GM23338 (cell line): ENCODE measurements around the gene KIAA1217. TPM values are rescaled to one million over a fixed set of nuclear protein-coding genes. Genes with fewer than 3 reads are reported as not detected.

ENCODE experiments used
- ATAC-seq: fragments of 200-7000 bp; cut with Tn5 transposase; 3 replicates; pipeline ENCODE4 v1.9.1; 2020
- DNase-seq: peaks from one replicate; pipeline ENCODE4 v3.0.0-alpha.2; 2015; ENCODE audit warnings: low spot score
- H2AFZ ChIP-seq: fragments of 200-600 bp; sonication (generic); 2 replicates; pipeline ENCODE4 v1.8.0; 2016; ENCODE audit warnings: antibody characterized with exemption, mild to moderate bottlenecking, moderate library complexity
- H3F3A ChIP-seq: fragments of 200-600 bp; sonication (generic); replicated peaks from 2 replicates; pipeline ENCODE4 v1.8.0; 2017; ENCODE audit warnings: antibody characterized with exemption, mixed run types, low read depth
- H3K27ac ChIP-seq: fragments of 200-600 bp; sonication (generic); 2 replicates; pipeline ENCODE4 v1.6.1; 2016; ENCODE audit warnings: low read depth
- H3K27me3 ChIP-seq: fragments of 200-600 bp; sonication (generic); 2 replicates; pipeline ENCODE4 v1.8.0; 2016; ENCODE audit warnings: mild to moderate bottlenecking, mixed run types, moderate library complexity; ENCODE audit not compliant: insufficient read depth
- H3K36me3 ChIP-seq: fragments of 200-600 bp; sonication (generic); 2 replicates; pipeline ENCODE4 v1.8.0; 2016; ENCODE audit warnings: mild to moderate bottlenecking; ENCODE audit not compliant: insufficient read depth
- H3K4me1 ChIP-seq: fragments of 200-600 bp; sonication (generic); 2 replicates; pipeline ENCODE4 v1.8.0; 2016; ENCODE audit warnings: mild to moderate bottlenecking, moderate library complexity; ENCODE audit not compliant: insufficient read depth
- H3K4me2 ChIP-seq: fragments of 200-600 bp; sonication (generic); 2 replicates; pipeline ENCODE4 v1.7.1; 2017; ENCODE audit warnings: mixed run types
- H3K4me3 ChIP-seq: fragments of 200-600 bp; sonication (generic); 2 replicates; pipeline ENCODE4 v1.6.1; 2016; ENCODE audit warnings: mixed run types
- H3K79me2 ChIP-seq: fragments of 200-600 bp; sonication (generic); replicated peaks from 2 replicates; pipeline ENCODE4 v1.8.0; 2017; ENCODE audit warnings: mild to moderate bottlenecking; ENCODE audit not compliant: insufficient read depth
- H3K9me2 ChIP-seq: fragments of 200-600 bp; sonication (generic); 2 replicates; pipeline ENCODE4 v1.8.0; 2017; ENCODE audit not compliant: insufficient read depth
- H4K20me1 ChIP-seq: fragments of 200-600 bp; sonication (generic); replicated peaks from 2 replicates; pipeline ENCODE4 v1.8.0; 2017; ENCODE audit warnings: mild to moderate bottlenecking; ENCODE audit not compliant: insufficient read depth
- H3K27ac Mint-ChIP-seq: 2 replicates; pipeline ENCODE4 v1.8.0; 2020; ENCODE audit warnings: inconsistent platforms, mild to moderate bottlenecking, moderate library complexity, mixed read lengths
- H3K27me3 Mint-ChIP-seq: 3 replicates; pipeline ENCODE4 v1.8.0; 2022; ENCODE audit warnings: low read depth, mild to moderate bottlenecking, moderate library complexity, mixed read lengths, inconsistent platforms; ENCODE audit not compliant: insufficient read depth, poor library complexity
- H3K36me3 Mint-ChIP-seq: 3 replicates; pipeline ENCODE4 v1.8.0; 2021; ENCODE audit warnings: low read depth, mild to moderate bottlenecking, inconsistent platforms, moderate library complexity, mixed read lengths
- H3K4me1 Mint-ChIP-seq: 3 replicates; pipeline ENCODE4 v1.8.0; 2020; ENCODE audit warnings: mild to moderate bottlenecking, inconsistent platforms, mixed read lengths
- H3K4me3 Mint-ChIP-seq: 3 replicates; pipeline ENCODE4 v1.8.0; 2021; ENCODE audit warnings: moderate library complexity, mild to moderate bottlenecking, inconsistent platforms, mixed read lengths
- H3K9me3 Mint-ChIP-seq: 3 replicates; pipeline ENCODE4 v1.8.0; 2020; ENCODE audit warnings: moderate library complexity, mild to moderate bottlenecking, inconsistent platforms, mixed read lengths
- CREB1 ChIP-seq: fragments of 250-450 bp; sonication (Bioruptor Pico); IDR thresholded peaks from 2 replicates; pipeline ENCODE4 v1.5.0; 2020; ENCODE audit warnings: low read depth, mild to moderate bottlenecking, moderate library complexity
- EZH2 ChIP-seq: fragments of 200-600 bp; sonication (generic); IDR thresholded peaks from one replicate; pipeline ENCODE4 v1.8.0; 2017; ENCODE audit warnings: antibody characterized with exemption, mild to moderate bottlenecking, low read depth; ENCODE audit not compliant: unreplicated experiment
- EZH2phosphoT487 ChIP-seq: fragments of 200-600 bp; sonication (generic); IDR thresholded peaks from one replicate; pipeline ENCODE4 v1.8.1; 2018; ENCODE audit warnings: antibody characterized with exemption; ENCODE audit not compliant: unreplicated experiment
- JUNB ChIP-seq: IDR thresholded peaks from one replicate; pipeline ENCODE4 v1.6.1; 2016; ENCODE audit warnings: antibody characterized with exemption; ENCODE audit not compliant: unreplicated experiment
- NANOG ChIP-seq: IDR thresholded peaks from 2 replicates; pipeline ENCODE4 v1.6.1; 2016; ENCODE audit warnings: antibody characterized with exemption, borderline replicate concordance
- POLR2AphosphoS5 ChIP-seq: IDR thresholded peaks from 2 replicates; pipeline ENCODE4 v1.6.1; 2016; ENCODE audit warnings: antibody characterized with exemption, low read depth
- STAT1 ChIP-seq: IDR thresholded peaks from one replicate; pipeline ENCODE4 v1.6.1; 2016; ENCODE audit warnings: antibody characterized with exemption; ENCODE audit not compliant: unreplicated experiment
- ZNF114 ChIP-seq: fragments of 250-450 bp; sonication (Bioruptor Pico); IDR thresholded peaks from 2 replicates; pipeline ENCODE4 v1.5.0; 2020; ENCODE audit warnings: mild to moderate bottlenecking, moderate library complexity
- ZNF331 ChIP-seq: fragments of 250-450 bp; sonication (Bioruptor Pico); IDR thresholded peaks from 2 replicates; pipeline ENCODE4 v1.5.0; 2020; ENCODE audit warnings: low read depth, mild to moderate bottlenecking, moderate library complexity
- polyA plus RNA-seq: library from polyadenylated mRNA; unstranded; fragments of >200 nt; fragmentation: Nextera tagmentation; extraction: Ambion mirVana; gene quantifications from 2 replicates; pipeline ENCODE4 v1.2.1, GENCODE V29; 2016
- total RNA-seq: library from RNA; depleted of rRNA; stranded (reverse); fragments of >200 nt; shearing (Covaris generic); gene quantifications from 2 replicates; pipeline ENCODE4 v1.2.3, GENCODE V29; 2014
- TF ChIP-seq, protein P1 (sequence below): IDR thresholded peaks from one replicate; pipeline ENCODE4 v1.6.1; 2018; ENCODE audit warnings: antibody characterized with exemption; ENCODE audit not compliant: unreplicated experiment
- TF ChIP-seq, protein P2 (sequence below): fragments of 250-450 bp; sonication (Bioruptor Pico); IDR thresholded peaks from 2 replicates; pipeline ENCODE4 v1.5.0; 2020; ENCODE audit warnings: mild to moderate bottlenecking, moderate library complexity
- TF ChIP-seq, protein P3 (sequence below): IDR thresholded peaks from 2 replicates; pipeline ENCODE4 v1.6.1; 2016; ENCODE audit warnings: antibody characterized with exemption
- TF ChIP-seq, protein P4 (sequence below), 2 experiments: fragments of 200-600 bp in 1 of 2; sonication (generic) in 1 of 2; conservative IDR thresholded peaks; 2 replicates each; pipeline versions ENCODE4 v1.5.1 to v1.6.1; 2016 to 2017; ENCODE audit warnings: antibody characterized with exemption in 2 of 2, low read depth in 2 of 2, mild to moderate bottlenecking in 2 of 2, moderate library complexity in 1 of 2

KIAA1217 gene
- total and polyA plus RNA-seq, 2 experiments from 2014 or later, result 6.4 to 9.1 TPM

DNA sequence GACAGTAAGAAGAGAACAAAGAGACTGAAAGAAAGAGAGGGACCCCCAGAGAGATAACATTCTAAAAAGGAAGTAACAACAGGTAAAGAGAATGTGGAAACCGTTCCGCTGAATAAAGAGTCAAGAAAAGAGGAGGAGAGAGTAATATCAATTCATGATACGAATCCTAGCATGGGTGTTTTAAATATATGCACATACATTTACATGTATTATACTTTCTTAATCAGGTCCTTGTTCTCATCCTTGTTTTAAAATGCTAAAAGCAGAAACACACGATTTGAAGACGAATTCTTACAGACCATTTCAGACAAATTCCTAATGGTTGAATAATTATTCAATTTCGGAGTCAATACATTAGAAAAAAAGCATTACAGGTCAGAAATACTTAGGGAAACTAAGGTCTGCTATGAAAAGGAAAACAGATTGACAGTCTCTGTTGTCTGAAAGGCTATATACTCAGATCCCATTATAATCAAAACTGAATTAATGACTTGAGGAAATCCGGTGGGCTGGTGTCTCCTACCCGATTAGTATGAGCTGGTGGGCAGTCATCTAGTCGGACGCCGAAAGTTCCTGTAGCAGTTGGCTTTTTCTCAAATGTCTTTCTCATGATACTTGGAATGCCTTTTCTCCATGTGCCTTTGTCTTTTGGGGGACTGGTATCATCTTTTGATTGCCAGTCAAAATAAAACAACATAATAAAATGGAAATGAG, 387.4 kb downstream of the KIAA1217 start:
- no peak for DNase-seq
- no peak for ATAC-seq
- Histone ChIP-seq H2AFZ (no peak overlapping the region), H3F3A (no peaks in the 10 kb centered on the region), H3K27me3 (no peaks in the 10 kb centered on the region), H3K36me3 (peaks cover 11% of the 10 kb centered on the region), H3K4me1 (no peaks in the 10 kb centered on the region), H3K27ac (no peak overlapping the region), H3K9me2 (no peaks in the 10 kb centered on the region), H3K4me2 (no peak overlapping the region), H3K79me2 (no peaks in the 10 kb centered on the region), H3K4me3 (no peak overlapping the region), H4K20me1 (no peaks in the 10 kb centered on the region)
- Mint-ChIP-seq H3K27me3 (no peaks in the 10 kb centered on the region), H3K9me3 (no peaks in the 10 kb centered on the region), H3K4me1 (peaks cover 15% of the 10 kb centered on the region; the same call in 2 of the 3 replicates), H3K36me3 (peaks cover 12% of the 10 kb centered on the region; the same call in 2 of the 3 replicates), H3K4me3 (no peak overlapping the region; the same call in 2 of the 3 replicates), H3K27ac (no peak overlapping the region)
- TF ChIP-seq POLR2AphosphoS5, result no peak
- no peak for TF ChIP-seq JUNB
- TF ChIP-seq ZNF331 (CRISPR knock-in tag), result no peak
- TF ChIP-seq, protein P1, sequence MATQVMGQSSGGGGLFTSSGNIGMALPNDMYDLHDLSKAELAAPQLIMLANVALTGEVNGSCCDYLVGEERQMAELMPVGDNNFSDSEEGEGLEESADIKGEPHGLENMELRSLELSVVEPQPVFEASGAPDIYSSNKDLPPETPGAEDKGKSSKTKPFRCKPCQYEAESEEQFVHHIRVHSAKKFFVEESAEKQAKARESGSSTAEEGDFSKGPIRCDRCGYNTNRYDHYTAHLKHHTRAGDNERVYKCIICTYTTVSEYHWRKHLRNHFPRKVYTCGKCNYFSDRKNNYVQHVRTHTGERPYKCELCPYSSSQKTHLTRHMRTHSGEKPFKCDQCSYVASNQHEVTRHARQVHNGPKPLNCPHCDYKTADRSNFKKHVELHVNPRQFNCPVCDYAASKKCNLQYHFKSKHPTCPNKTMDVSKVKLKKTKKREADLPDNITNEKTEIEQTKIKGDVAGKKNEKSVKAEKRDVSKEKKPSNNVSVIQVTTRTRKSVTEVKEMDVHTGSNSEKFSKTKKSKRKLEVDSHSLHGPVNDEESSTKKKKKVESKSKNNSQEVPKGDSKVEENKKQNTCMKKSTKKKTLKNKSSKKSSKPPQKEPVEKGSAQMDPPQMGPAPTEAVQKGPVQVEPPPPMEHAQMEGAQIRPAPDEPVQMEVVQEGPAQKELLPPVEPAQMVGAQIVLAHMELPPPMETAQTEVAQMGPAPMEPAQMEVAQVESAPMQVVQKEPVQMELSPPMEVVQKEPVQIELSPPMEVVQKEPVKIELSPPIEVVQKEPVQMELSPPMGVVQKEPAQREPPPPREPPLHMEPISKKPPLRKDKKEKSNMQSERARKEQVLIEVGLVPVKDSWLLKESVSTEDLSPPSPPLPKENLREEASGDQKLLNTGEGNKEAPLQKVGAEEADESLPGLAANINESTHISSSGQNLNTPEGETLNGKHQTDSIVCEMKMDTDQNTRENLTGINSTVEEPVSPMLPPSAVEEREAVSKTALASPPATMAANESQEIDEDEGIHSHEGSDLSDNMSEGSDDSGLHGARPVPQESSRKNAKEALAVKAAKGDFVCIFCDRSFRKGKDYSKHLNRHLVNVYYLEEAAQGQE, result no peak
- no peak for TF ChIP-seq EZH2phosphoT487
- TF ChIP-seq ZNF114 (CRISPR knock-in tag), result no peak
- TF ChIP-seq, protein P2, sequence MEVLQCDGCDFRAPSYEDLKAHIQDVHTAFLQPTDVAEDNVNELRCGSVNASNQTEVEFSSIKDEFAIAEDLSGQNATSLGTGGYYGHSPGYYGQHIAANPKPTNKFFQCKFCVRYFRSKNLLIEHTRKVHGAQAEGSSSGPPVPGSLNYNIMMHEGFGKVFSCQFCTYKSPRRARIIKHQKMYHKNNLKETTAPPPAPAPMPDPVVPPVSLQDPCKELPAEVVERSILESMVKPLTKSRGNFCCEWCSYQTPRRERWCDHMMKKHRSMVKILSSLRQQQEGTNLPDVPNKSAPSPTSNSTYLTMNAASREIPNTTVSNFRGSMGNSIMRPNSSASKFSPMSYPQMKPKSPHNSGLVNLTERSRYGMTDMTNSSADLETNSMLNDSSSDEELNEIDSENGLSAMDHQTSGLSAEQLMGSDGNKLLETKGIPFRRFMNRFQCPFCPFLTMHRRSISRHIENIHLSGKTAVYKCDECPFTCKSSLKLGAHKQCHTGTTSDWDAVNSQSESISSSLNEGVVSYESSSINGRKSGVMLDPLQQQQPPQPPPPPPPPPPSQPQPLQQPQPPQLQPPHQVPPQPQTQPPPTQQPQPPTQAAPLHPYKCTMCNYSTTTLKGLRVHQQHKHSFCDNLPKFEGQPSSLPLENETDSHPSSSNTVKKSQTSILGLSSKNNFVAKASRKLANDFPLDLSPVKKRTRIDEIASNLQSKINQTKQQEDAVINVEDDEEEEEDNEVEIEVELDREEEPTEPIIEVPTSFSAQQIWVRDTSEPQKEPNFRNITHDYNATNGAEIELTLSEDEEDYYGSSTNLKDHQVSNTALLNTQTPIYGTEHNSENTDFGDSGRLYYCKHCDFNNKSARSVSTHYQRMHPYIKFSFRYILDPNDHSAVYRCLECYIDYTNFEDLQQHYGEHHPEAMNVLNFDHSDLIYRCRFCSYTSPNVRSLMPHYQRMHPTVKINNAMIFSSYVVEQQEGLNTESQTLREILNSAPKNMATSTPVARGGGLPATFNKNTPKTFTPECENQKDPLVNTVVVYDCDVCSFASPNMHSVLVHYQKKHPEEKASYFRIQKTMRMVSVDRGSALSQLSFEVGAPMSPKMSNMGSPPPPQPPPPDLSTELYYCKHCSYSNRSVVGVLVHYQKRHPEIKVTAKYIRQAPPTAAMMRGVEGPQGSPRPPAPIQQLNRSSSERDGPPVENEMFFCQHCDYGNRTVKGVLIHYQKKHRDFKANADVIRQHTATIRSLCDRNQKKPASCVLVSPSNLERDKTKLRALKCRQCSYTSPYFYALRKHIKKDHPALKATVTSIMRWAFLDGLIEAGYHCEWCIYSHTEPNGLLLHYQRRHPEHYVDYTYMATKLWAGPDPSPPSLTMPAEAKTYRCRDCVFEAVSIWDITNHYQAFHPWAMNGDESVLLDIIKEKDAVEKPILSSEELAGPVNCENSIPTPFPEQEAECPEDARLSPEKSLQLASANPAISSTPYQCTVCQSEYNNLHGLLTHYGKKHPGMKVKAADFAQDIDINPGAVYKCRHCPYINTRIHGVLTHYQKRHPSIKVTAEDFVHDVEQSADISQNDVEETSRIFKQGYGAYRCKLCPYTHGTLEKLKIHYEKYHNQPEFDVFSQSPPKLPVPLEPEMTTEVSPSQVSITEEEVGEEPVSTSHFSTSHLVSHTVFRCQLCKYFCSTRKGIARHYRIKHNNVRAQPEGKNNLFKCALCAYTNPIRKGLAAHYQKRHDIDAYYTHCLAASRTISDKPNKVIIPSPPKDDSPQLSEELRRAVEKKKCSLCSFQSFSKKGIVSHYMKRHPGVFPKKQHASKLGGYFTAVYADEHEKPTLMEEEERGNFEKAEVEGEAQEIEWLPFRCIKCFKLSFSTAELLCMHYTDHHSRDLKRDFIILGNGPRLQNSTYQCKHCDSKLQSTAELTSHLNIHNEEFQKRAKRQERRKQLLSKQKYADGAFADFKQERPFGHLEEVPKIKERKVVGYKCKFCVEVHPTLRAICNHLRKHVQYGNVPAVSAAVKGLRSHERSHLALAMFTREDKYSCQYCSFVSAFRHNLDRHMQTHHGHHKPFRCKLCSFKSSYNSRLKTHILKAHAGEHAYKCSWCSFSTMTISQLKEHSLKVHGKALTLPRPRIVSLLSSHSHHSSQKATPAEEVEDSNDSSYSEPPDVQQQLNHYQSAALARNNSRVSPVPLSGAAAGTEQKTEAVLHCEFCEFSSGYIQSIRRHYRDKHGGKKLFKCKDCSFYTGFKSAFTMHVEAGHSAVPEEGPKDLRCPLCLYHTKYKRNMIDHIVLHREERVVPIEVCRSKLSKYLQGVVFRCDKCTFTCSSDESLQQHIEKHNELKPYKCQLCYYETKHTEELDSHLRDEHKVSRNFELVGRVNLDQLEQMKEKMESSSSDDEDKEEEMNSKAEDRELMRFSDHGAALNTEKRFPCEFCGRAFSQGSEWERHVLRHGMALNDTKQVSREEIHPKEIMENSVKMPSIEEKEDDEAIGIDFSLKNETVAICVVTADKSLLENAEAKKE, result no peak
- TF ChIP-seq CREB1, result no peak
- no peak for TF ChIP-seq NANOG
- no peak for TF ChIP-seq EZH2
- no peak for TF ChIP-seq STAT1
- TF ChIP-seq, protein P3, sequence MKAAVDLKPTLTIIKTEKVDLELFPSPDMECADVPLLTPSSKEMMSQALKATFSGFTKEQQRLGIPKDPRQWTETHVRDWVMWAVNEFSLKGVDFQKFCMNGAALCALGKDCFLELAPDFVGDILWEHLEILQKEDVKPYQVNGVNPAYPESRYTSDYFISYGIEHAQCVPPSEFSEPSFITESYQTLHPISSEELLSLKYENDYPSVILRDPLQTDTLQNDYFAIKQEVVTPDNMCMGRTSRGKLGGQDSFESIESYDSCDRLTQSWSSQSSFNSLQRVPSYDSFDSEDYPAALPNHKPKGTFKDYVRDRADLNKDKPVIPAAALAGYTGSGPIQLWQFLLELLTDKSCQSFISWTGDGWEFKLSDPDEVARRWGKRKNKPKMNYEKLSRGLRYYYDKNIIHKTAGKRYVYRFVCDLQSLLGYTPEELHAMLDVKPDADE, result no peak
- TF ChIP-seq, protein P4, sequence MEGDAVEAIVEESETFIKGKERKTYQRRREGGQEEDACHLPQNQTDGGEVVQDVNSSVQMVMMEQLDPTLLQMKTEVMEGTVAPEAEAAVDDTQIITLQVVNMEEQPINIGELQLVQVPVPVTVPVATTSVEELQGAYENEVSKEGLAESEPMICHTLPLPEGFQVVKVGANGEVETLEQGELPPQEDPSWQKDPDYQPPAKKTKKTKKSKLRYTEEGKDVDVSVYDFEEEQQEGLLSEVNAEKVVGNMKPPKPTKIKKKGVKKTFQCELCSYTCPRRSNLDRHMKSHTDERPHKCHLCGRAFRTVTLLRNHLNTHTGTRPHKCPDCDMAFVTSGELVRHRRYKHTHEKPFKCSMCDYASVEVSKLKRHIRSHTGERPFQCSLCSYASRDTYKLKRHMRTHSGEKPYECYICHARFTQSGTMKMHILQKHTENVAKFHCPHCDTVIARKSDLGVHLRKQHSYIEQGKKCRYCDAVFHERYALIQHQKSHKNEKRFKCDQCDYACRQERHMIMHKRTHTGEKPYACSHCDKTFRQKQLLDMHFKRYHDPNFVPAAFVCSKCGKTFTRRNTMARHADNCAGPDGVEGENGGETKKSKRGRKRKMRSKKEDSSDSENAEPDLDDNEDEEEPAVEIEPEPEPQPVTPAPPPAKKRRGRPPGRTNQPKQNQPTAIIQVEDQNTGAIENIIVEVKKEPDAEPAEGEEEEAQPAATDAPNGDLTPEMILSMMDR (conservative IDR thresholded peaks at IDR 0.05; ENCODE audit: low read depth in 2 of 2), result no peak
